22Rv1 (cell line): ENCODE results near the gene NEK4.

ENCODE experiments used
- CTCF ChIP-seq: fragments of 450-650 bp; IDR thresholded peaks from 2 replicates; pipeline ENCODE4 v1.5.1; 2017; ENCODE audit warnings: mild to moderate bottlenecking
- ZFX ChIP-seq: fragments of 450-650 bp; IDR thresholded peaks from 2 replicates; pipeline ENCODE4 v1.6.1; 2017; ENCODE audit warnings: antibody characterized with exemption, borderline replicate concordance

- TF ChIP-seq CTCF, result no peak
- TF ChIP-seq ZFX, result no peak
Observed at GRCh38 chr3:52681596-52681995, 89.1 kb downstream of the NEK4 start.
